Activated CD4-positive, alpha-beta memory T cell treated with anti-CD3 and anti-CD28 coated beads, Interleukin-2, amount 10 ng/mL, durations not matched to agents 7 days and 5 days (primary cell): ENCODE results near the gene B4GALT1. TPM values are rescaled to one million over a fixed set of nuclear protein-coding genes. Genes with fewer than 3 reads are reported as not detected.

Experiments used
- CTCF ChIA-PET: fragments of 350-600 bp; sonication (Branson Sonifier 250); formaldehyde crosslinking; loops from one replicate; lab custom pipeline; 2021; ENCODE audit warnings: antibody characterized with exemption, inconsistent platforms; lab: Charles Lee
- POLR2A ChIA-PET: fragments of 350-600 bp; sonication (Branson Sonifier 250); formaldehyde crosslinking; loops from one replicate; lab custom pipeline; 2021; ENCODE audit warnings: antibody characterized with exemption; lab: Charles Lee
- DNase-seq: peaks from one replicate; pipeline ENCODE4 v3.0.0-alpha.2; 2020
- H3K27ac Mint-ChIP-seq: one replicate; pipeline ENCODE4 v1.8.0; 2021; ENCODE audit warnings: mild to moderate bottlenecking, mixed read lengths
- H3K27me3 Mint-ChIP-seq: one replicate; pipeline ENCODE4 v1.8.0; 2021; ENCODE audit warnings: mixed read lengths
- H3K36me3 Mint-ChIP-seq: one replicate; pipeline ENCODE4 v1.8.0; 2021; ENCODE audit warnings: low read depth, mixed read lengths
- H3K4me1 Mint-ChIP-seq: one replicate; pipeline ENCODE4 v1.8.0; 2021; ENCODE audit warnings: mixed read lengths
- H3K4me3 Mint-ChIP-seq: one replicate; pipeline ENCODE4 v1.8.0; 2021; ENCODE audit warnings: mild to moderate bottlenecking, mixed read lengths
- H3K9me3 Mint-ChIP-seq: one replicate; pipeline ENCODE4 v1.8.0; 2021; ENCODE audit warnings: mixed read lengths
- total RNA-seq, 2 experiments: library from RNA; stranded (reverse); gene quantifications; one replicate each; pipeline ENCODE4 v1.2.3, GENCODE V29; 2021

B4GALT1 gene
- total RNA-seq, 2 experiments from 2014 or later = 69.2 to 70.8 TPM

DNA sequence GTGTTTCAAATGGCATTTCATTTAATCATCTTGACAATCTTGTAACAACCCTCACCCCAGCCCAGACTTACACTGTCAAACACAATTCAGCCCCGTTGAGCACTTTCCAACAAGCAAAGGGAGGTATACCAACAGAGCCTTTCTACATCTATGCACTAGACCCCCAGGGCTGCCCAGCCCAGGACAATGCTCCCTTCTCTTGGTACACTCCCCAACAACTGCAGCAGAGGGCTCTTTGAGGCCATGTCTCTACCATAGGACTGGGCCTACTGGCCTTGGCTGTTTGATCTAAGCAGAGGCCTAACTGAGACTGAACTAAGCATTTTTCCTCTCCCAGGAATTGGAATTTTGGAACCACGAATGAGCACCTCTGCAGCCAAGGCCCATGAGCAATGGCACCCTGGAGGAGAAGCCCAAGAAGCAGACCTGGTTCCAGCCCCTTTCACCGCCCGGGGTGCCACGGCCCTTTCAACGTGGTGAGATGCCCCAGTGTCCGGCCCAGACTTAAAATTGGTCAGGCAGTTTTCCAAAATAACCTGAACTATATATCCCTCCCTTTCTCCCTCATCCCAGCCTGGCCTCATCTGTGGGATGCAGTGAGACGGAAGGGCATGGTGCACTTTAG lies 43.6 kb downstream of the B4GALT1 start:
- CTCF ChIA-PET = no interaction called here
- Mint-ChIP-seq H3K9me3 (no peaks in the 10 kb centered on the region), H3K4me3 (no peak overlapping the region), H3K4me1 (peaks cover 23% of the 10 kb centered on the region), H3K36me3 (peaks cover 59% of the 10 kb centered on the region), H3K27me3 (no peaks in the 10 kb centered on the region), H3K27ac (no peak overlapping the region)
- DNase-seq = no peak
- POLR2A ChIA-PET = no interaction called here

DNA sequence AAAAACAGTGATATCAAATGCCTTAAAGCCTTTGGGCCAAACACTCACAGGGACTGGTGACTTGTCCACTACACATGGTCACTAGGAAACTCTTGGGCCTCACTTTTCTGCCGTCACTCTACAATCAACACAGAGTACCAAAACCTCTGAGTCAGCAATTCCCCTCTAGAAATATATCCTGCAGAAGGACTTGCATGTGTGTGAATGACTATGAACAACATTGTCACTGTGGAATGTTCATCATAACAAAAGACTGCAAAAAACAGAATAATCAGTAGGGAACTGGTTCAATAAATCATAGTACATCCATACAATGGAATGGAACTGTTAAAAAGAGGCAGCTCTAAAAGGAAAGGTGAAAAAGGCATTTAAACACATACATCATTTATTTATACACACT lies 46.5 kb downstream of the B4GALT1 start:
- CTCF ChIA-PET = no interaction called here
- POLR2A ChIA-PET = interaction anchor here (0.7 to 1.5 kb wide), 2 partner anchors 10 to 22 kb away, joined by 3 read pairs; no protein-coding TSS in a partner anchor
- DNase-seq = no peak
- Mint-ChIP-seq H3K4me3 (no peak overlapping the region), H3K27ac (no peak overlapping the region), H3K9me3 (no peaks in the 10 kb centered on the region), H3K27me3 (no peaks in the 10 kb centered on the region), H3K4me1 (peaks cover 41% of the 10 kb centered on the region), H3K36me3 (peaks cover 39% of the 10 kb centered on the region)

DNA sequence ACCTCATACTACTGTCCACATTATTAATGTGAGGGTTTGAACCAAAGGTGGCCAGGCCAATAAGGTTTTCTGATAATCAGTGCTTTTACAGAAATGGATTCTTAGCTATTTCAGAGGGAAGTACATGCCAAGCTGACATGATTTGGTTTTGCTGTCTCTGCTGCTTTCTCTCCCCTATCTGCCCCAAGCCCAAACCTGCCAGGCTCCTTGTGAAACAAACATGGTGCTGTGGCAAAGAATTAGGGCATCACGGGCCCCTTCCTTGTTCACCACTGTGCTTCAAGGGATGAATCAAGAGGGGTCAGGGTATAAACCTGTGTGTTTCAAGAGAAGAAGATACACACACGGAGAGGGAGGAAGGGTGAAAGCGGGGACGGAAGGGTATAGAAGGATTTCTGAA lies 49.3 kb downstream of the B4GALT1 start:
- Mint-ChIP-seq H3K9me3 (no peaks in the 10 kb centered on the region), H3K27ac (peak overlapping the region; percentile 47), H3K4me1 (peaks cover 43% of the 10 kb centered on the region), H3K27me3 (no peaks in the 10 kb centered on the region), H3K36me3 (peaks cover 51% of the 10 kb centered on the region), H3K4me3 (no peak overlapping the region)
- ChIA-PET CTCF (interaction anchor here (0.8 to 1.1 kb wide), 2 partner anchors 9 to 108 kb away, joined by 3 read pairs; no protein-coding TSS in a partner anchor), POLR2A (interaction anchor here (0.8 to 2.4 kb wide), 3 partner anchors 13 to 50 kb away, joined by 3 to 11 read pairs (median 4); partner anchors contain the start of gene B4GALT1)
- no peak for DNase-seq

DNA sequence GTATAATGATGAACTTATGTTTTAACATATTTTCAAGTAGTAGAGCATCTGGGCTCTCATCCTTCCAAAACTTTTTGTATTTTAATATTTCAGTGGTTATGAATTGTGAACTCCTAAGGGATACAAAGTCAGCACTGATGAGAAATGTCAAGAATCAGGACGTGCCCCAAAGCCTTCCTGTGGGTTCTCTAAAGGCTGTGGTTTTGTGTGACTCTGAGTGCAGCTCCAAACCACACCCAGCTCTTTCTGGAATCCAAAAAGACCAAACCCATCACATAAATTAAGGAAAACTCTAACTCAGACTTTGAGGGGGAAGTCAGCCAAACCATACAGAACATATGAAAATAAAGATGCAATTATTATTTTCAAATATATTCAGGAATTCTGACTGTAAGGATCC lies 49.8 kb downstream of the B4GALT1 start:
- no peaks in the 10 kb centered on the region for H3K27me3 Mint-ChIP-seq
- POLR2A ChIA-PET = interaction anchor here (0.6 to 2.4 kb wide), 5 partner anchors 13 to 50 kb away, joined by 3 to 11 read pairs (median 3); partner anchors contain the start of gene B4GALT1
- DNase-seq = no peak

DNA sequence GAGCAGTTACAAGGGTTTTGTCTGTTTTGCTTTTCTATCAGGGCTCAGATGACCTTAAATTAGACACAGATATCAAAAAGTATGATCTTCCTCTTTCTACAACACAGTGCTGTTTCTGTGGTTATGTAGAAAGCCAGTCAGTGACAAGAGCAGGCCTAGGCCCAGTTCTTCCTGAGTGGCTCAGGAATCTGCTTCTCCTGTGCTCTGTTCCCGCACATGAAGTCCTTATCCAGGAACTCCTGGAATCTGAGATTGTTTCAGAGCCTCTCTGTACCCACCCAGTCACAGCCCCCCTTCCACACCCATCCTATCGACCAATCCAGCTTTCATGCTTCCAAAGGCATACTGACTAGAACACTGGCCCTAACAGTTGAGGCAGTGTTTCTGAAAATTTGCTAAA lies 50.3 kb downstream of the B4GALT1 start:
- peaks cover 56% of the 10 kb centered on the region for H3K36me3 Mint-ChIP-seq
- peaks cover 41% of the 10 kb centered on the region for H3K4me1 Mint-ChIP-seq
- H3K9me3 Mint-ChIP-seq = no peaks in the 10 kb centered on the region
- POLR2A ChIA-PET = interaction anchor here (0.6 to 2.4 kb wide), 5 partner anchors 14 to 51 kb away, joined by 3 to 11 read pairs (median 3); partner anchors contain the start of gene B4GALT1
- CTCF ChIA-PET = interaction anchor here (0.8 kb wide), 1 partner anchor 8 kb away, joined by 3 read pairs; no protein-coding TSS in a partner anchor
- H3K27ac Mint-ChIP-seq = peak overlapping the region; percentile 83
- no peak overlapping the region for H3K4me3 Mint-ChIP-seq
- H3K27me3 Mint-ChIP-seq = no peaks in the 10 kb centered on the region
- no peak for DNase-seq

More for the DNA sequence above, 49.8 kb downstream of the B4GALT1 start:
- Mint-ChIP-seq H3K27ac (peak overlapping the region; percentile 83), H3K4me3 (peak overlapping the region; percentile 30), H3K4me1 (peaks cover 43% of the 10 kb centered on the region), H3K9me3 (no peaks in the 10 kb centered on the region), H3K36me3 (peaks cover 55% of the 10 kb centered on the region)
- CTCF ChIA-PET = interaction anchor here (0.8 to 1.1 kb wide), 2 partner anchors 8 to 109 kb away, joined by 3 read pairs; no protein-coding TSS in a partner anchor

DNA sequence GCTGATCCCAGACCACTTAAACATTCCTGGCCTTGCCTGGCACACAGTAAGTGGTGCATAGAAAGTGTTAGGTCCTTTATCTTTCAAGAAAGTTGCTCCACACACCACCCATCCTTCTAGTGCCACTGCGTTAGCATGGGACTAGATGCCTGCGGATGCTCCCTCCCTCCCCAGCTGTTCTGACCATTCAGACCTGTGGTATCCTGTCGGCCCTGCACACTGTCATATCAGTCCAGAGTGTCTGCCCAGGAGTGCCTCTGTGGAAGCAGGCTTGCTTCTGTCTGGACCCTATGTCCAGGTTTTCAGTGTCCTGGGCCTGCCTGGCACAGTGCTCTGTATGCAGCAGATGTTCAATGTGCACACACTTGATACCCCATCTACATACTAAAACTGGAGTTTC lies 52.4 kb downstream of the B4GALT1 start:
- ChIA-PET CTCF (no interaction called here), POLR2A (no interaction called here)
- no peak overlapping the region for H3K4me3 Mint-ChIP-seq
- H3K27me3 Mint-ChIP-seq = no peaks in the 10 kb centered on the region
- no peaks in the 10 kb centered on the region for H3K9me3 Mint-ChIP-seq
- H3K36me3 Mint-ChIP-seq = peaks cover 44% of the 10 kb centered on the region
- DNase-seq = no peak
- H3K27ac Mint-ChIP-seq = no peak overlapping the region
- peaks cover 31% of the 10 kb centered on the region for H3K4me1 Mint-ChIP-seq

DNA sequence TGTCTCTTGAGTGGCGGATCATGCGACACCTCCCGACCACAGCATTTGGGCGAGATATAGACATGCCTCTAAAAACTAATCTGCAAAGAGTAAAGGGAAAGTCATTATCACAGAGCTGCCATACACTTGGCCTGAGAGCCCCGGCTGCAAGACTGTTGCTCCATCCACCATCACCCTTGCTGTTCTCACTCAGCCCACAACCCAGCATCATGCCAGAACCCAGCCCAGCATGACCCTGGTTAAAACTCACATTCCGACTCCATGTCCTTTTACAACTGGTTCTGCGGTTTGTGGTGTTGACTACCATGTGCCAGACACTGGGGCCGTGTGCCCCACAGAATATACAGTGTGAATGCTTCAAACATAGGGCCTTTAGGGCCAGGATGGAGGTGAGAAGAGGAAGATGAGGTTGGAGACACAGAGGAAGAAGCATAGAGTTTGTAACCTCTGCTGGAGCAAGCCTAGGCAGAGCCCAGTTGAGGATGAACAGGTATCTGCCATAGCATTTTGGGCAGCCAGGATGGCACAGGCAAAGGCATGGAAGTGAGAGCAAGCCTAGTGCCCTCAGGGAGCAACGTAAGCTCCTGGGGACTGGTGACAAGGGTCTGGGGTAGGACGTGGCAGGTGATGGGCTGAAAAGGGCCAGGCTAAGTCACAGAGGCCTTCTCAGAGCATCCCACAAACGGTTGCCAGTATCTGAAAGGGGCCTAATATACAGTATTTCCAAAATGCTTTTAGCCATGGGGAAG lies 53.2 kb downstream of the B4GALT1 start:
- POLR2A ChIA-PET = no interaction called here
- Mint-ChIP-seq H3K4me3 (no peak overlapping the region), H3K27ac (no peak overlapping the region), H3K9me3 (no peaks in the 10 kb centered on the region), H3K27me3 (no peaks in the 10 kb centered on the region), H3K36me3 (peaks cover 43% of the 10 kb centered on the region), H3K4me1 (peaks cover 28% of the 10 kb centered on the region)
- CTCF ChIA-PET = no interaction called here
- no peak for DNase-seq

DNA sequence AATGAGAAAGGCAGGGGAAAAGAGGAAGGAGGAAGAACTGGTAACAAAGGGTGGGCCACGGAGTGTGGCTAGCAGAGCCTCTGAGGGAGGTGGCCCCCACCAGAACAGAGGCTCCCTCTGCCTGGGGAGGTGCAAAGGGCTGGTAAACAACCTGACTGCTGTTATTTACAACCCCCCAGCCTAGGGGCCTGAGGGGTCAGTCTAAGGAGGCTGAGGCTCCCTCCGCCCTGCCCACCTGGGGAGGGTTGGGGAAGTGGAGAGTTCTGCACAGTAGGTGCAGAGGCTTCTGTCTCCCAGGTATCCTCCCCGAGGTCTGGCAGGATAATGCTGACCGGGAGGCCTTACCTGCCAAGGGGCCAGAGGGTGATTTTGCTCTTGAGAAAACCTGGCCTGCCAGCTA lies 55.0 kb downstream of the B4GALT1 start:
- H3K9me3 Mint-ChIP-seq = no peaks in the 10 kb centered on the region
- peaks cover 39% of the 10 kb centered on the region for H3K36me3 Mint-ChIP-seq
- no peak overlapping the region for H3K27ac Mint-ChIP-seq
- DNase-seq = no peak
- ChIA-PET CTCF (no interaction called here), POLR2A (no interaction called here)
- peaks cover 15% of the 10 kb centered on the region for H3K4me1 Mint-ChIP-seq
- H3K4me3 Mint-ChIP-seq = no peak overlapping the region
- H3K27me3 Mint-ChIP-seq = no peaks in the 10 kb centered on the region

DNA sequence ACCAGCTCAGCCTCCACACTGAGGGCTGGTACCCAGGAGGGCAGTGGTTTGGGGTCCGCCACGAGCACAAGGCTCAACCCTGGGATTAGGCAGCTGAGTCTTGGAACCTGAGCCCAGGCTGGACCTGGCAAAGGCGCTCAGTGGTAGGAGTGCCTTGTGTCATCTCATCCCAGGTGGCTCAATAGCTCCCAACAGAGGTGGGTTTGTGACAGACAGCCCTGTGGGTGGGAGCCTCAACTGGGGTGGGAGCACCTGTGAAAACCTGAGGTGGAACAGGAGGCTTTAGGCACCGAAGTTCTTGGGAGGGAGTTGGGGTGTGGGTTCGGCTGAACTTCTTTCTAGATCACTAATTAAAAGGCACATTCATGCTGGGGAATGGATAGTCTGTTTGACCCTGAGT lies 55.5 kb downstream of the B4GALT1 start:
- CTCF ChIA-PET = no interaction called here
- no peak overlapping the region for H3K27ac Mint-ChIP-seq
- no peak overlapping the region for H3K4me3 Mint-ChIP-seq

DNA sequence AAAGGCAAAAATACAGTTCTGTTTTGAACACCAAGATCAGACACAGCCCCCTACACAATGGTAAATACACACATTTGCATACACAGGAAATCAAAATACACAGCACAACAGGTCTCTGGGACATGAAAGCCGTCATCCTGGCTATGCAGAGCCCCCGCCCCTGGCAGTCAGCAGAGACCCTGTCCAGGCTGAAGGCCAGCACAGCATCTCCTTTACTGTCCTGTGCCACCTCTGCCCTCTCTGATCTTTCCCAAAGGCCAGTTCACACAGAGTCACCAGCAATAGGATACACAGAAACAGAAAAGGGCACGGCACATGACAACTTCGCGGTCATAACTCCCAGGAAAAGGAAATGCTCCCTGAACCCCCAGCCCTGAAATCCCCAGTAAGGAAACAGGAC lies 56.5 kb downstream of the B4GALT1 start:
- no peak for DNase-seq
- POLR2A ChIA-PET = no interaction called here
- Mint-ChIP-seq H3K4me3 (no peak overlapping the region), H3K27me3 (no peaks in the 10 kb centered on the region), H3K4me1 (peaks cover 7% of the 10 kb centered on the region), H3K9me3 (no peaks in the 10 kb centered on the region), H3K27ac (no peak overlapping the region), H3K36me3 (peaks cover 39% of the 10 kb centered on the region)
- CTCF ChIA-PET = no interaction called here

More for the DNA sequence above, 55.5 kb downstream of the B4GALT1 start:
- Mint-ChIP-seq H3K36me3 (peaks cover 39% of the 10 kb centered on the region), H3K9me3 (no peaks in the 10 kb centered on the region), H3K4me1 (peaks cover 10% of the 10 kb centered on the region), H3K27me3 (no peaks in the 10 kb centered on the region)
- POLR2A ChIA-PET = no interaction called here
- DNase-seq = no peak

DNA sequence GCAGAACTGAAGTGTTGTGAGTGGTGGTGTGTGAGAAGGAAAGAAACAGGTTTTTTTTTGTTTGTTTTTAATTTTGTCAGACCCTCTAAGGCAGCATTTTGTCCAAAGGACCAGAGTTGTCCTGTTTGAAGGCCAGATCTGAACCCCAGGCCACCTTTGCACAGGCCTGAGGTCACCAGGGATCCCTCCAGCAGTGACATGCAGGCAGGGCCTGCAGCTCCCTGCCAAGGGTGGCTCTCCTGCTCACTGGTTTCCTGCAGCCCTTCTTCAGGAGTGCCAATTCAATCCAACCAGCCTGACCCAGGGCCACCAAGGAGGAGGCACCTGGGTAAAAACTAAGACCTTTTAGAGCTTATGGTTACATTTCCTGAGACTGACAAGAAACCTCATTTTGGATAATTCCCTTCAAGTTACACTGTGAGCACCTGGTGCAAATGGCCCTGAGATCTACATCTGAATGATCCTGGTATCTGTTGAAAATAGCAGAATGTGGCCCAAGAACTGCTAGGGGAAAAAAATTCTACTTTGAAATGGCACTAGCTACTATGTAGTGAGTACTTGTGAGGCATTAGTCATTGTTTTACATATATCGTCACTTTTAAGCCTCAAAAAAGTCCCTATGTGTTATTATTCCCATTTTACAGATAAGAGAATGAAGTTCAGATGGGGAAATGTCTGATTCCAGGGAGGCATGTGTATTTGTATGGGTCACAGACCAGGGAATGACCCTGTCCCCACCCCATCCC lies 57.1 kb downstream of the B4GALT1 start:
- H3K36me3 Mint-ChIP-seq = peaks cover 38% of the 10 kb centered on the region
- ChIA-PET CTCF (interaction anchor here (0.7 to 1.2 kb wide), 2 partner anchors 59 to 116 kb away, joined by 3 to 4 read pairs; no protein-coding TSS in a partner anchor), POLR2A (no interaction called here)
- no peak overlapping the region for H3K4me3 Mint-ChIP-seq
- H3K27me3 Mint-ChIP-seq = no peaks in the 10 kb centered on the region
- H3K27ac Mint-ChIP-seq = no peak overlapping the region
- peaks cover 4% of the 10 kb centered on the region for H3K4me1 Mint-ChIP-seq
- no peak for DNase-seq
- no peaks in the 10 kb centered on the region for H3K9me3 Mint-ChIP-seq

DNA sequence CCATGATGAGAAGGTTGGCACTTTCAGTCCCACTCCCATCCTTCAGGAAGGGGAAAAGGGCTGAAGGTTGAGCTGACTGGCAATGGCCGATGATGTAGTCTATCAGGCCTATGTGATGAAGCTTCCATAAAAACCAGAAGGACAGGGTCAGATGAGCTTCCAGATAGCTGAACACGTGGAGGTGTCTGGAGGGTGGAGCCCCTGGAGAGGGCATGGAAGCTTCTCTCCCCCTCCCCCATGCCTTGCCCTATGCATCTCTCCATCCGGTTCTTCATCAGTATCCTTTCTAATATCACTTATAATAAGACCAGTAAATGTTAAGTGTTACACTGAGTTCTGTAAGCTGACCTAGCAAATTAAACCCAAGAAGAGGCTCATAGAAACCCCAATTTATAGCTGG lies 58.0 kb downstream of the B4GALT1 start:
- H3K9me3 Mint-ChIP-seq = no peaks in the 10 kb centered on the region
- DNase-seq = no peak
- H3K27ac Mint-ChIP-seq = no peak overlapping the region
- H3K4me3 Mint-ChIP-seq = no peak overlapping the region
- peaks cover 29% of the 10 kb centered on the region for H3K36me3 Mint-ChIP-seq
- no peaks in the 10 kb centered on the region for H3K27me3 Mint-ChIP-seq
- ChIA-PET CTCF (interaction anchor here (0.7 to 1.2 kb wide), 3 partner anchors 8 to 117 kb away, joined by 3 to 4 read pairs (median 3); no protein-coding TSS in a partner anchor), POLR2A (interaction anchor here (1.0 kb wide), 1 partner anchor 50 kb away, joined by 3 read pairs; no protein-coding TSS in a partner anchor)
- peaks cover 4% of the 10 kb centered on the region for H3K4me1 Mint-ChIP-seq
